Stimulated activated CD4-positive, alpha-beta T cell treated with anti-CD3 and anti-CD28 coated beads, Interleukin-1b, Interleukin-23, amount 100 ng/mL, for 48 hours (primary cell): ENCODE measurements around the gene ECT2L.
"Not testable (repeated sequence)": the region's sequence is repeated elsewhere in the genome, so short reads cannot be mapped to it uniquely, and the experiment has no call there.

Experiments used
- DNase-seq: peaks from one replicate; pipeline ENCODE4 v3.0.0-alpha.2; 2020

Gene ECT2L

DNA sequence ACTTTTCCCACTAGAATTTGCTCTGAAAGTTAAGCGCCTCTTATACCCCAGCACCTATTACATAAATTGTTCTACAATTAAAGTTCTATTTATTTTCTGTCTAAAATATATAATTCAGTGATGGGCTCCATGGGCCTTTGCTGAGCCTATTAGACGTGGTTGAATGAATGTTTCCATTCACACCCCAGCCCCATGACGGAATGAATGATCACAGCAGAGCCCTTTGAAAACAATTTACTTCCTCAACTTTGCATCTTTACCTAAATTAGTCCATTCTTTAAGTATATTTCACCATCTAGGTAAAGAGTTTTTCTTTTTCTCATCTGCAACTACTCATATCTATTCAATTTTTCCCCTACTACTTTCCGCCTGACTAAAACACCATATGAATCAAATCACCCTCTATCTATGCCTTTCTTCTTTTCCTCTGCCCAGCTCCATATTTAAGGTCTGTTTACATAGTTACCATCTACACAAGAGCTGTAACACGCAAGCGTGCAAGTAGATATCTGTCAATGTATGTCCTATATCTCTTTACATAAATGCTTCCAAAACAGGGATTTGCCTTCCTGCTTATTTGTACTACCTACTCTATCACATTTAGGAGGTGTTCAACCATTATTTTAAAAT is 69.7 kb downstream of the ECT2L start:
- DNase-seq = peak; percentile 6

DNA sequence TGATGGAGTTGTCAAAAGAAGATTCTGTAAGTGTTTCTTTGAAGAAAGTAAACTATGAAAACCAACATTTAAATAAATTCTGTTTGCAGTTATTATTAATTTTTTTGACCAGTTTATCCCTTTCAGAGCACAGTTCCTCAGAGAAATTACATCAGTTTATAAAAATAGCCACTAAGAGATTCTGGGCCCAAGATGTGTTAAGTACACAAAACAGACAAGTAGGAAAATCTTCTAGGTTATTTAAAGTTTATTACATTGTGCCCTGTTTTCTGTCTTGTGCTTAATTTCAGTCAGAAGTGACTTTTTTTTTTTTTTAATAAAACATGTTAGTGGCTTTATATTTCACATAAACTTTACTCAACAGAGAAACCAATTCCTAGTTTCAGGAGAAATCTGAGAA is 72.3 kb downstream of the ECT2L start:
- no peak for DNase-seq

DNA sequence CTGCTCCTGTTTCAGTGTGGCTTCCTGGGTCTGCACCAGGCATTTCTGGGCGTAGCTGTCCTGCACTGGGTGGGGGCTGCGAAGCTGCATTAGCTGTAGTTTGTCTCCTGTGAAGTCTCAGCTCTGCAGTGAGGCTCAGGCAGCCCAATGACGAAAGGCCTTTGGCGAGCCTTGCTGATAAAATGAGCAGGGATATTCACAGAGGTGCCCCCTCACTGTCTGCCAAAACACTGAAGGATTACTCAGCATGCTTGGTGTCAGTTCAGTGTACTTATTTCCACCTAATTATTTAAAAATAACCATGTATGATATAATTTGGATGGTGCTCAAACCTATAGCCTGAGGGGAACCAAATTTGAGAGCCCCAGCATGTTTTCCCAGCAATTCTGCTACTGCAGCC is 73.5 kb downstream of the ECT2L start:
- no peak for DNase-seq

DNA sequence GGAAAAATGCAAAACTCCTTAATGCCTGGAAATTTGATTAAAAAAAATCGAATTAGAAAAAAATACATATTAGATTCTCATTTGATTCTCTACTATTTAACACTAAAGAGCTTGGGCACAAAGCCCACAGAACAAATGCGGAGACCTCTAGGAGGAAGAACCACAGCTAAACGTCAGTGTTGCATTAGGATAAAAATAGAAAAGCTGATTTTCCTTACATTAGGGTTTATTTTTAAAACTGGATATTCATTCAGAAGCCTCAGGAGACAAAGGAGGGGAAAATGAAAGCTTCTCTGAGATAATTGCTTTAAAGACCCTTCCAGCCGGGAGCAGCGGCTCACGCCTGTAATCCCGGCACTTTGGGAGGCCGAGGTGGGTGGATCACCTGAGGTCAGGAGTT is 77.3 kb downstream of the ECT2L start:
- no peak for DNase-seq

DNA sequence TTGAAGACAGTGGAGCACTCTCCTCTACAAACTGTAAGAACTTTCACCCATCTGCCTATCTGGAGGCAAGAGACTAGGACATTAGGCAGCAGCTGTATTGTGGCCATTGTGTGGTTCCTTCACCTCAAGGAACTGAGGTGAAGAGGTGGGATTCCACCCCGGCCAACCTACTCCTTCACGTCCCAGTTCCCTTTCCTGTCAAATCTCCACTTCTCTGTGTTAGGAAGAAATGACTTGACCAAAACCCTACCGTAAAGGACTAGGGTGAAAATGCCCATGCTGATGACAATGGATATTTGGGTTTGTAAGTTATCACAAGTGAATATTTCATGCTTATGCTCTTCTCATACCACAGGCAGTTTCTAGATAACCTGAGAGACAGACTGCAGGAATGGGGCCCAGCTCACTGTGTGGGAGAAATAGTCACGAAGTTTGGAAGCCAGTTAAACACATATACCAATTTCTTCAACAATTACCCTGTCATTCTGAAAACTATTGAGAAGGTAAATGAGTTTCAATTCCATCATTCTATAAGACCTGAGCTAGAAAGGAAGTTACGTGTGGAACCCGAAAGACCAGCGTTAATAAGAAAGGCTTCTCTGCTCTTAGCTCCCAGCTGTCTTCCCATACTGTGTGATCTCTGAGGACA is 86.6 kb downstream of the ECT2L start:
- peak; percentile 23 for DNase-seq

DNA sequence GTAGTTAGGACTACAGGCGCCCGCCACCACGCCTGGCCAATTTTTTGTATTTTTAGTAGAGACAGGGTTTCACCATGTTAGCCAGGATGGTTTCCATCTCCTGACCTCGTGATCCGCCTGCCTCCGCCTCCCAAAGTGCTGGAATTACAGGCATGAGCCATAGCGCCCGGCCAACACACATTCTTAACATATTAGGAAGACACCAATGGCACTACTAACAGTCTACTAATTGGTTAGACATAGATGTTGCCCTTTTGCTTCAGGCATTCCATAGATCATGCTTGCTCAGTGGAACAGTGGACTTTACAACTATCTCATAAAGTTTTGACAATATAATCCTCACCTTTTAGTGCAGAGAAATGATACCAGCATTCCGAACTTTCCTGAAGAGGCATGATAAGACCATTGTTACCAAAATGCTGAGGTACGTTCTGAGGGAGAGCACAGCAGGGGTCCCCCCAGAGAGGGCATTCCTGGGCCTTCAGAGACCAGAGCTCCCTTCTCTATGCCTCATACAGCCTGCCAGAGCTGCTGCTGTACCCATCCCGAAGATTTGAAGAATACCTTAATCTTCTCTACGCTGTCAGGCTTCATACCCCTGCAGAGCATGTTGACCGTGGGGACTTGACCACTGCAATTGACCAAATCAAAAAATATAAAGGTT is 89.4 kb downstream of the ECT2L start:
- no peak for DNase-seq

DNA sequence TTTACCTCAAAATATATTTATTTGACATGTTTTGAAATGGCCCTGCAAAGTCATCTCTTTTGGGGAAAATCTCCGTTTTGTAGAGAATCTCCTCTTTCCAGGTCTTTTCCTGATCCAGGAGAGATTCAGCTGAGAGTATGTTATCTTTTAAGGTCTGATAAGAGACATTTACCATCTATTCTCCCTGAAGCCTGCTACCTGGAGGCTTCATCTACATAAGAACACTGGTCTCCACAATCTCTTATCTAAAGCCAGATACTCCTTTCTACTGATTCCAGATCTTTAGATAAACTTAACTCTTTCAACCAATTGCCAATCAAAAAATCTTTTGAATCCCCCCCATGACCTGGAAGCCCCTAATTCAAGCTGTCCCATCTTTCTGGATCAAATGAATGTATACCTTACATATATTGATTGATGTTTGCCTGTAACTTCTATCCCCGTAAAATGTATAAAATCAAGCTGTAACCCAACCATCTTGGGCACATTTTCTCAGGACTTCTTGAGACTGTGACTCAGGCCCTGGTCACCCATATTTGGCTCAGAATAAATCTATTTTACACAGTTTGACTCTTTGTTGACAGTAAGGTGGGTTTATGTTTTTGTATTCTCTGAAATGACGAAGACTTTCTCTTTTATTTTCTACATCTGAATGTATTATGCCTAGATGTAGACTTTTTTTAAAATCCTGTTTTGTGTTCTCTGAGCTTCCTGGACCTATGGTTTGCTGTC is 95.5 kb downstream of the ECT2L start:
- no peak for DNase-seq

DNA sequence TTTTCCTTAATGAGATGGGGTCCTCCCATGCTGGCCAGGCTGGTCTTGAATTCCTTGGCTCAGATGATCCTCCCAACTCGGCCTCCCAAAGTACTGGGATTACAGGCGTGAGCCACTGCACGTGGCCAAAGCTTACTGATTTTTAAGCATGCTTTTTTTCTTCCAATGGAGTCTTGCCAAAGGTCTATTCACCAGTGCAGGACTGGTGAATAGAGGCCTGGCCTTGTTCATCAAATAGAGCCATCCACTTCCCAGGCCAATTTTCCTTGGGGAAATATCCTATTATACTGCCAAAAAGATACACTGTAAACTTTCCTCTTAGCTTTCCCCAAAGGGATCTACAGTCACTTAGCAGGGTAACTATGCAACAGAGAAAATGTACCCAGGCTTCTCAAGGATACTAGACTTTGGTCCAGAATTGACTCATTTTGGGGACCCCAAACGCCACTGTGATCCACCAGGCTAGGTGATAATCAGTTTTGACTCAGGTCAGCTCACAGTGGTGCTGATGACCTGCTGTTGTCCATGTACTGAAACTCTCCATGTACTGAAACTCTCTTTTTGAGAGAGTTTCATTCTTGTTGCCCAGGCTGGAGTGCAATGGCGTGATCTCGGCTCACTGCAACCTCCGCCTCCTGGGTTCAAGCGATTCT is 100.3 kb downstream of the ECT2L start:
- no peak for DNase-seq

DNA sequence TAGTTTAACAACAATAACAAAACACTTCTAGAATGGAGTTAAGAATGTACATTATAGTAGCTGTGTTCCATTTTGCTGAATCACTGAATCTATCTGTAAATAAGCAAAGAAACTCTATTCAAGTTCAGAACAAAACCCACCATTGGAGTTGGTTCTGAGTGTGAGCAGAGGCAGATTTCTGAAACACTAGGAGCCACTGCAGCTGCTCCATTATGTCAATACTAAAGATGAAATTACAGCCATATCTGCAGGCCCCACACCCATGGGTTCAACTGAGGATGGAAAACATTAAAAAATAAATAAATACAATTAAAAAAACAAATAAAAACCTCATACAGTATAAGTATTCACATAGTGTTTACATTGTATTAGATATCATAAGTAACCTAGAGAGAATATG is 101.1 kb downstream of the ECT2L start:
- no peak for DNase-seq

DNA sequence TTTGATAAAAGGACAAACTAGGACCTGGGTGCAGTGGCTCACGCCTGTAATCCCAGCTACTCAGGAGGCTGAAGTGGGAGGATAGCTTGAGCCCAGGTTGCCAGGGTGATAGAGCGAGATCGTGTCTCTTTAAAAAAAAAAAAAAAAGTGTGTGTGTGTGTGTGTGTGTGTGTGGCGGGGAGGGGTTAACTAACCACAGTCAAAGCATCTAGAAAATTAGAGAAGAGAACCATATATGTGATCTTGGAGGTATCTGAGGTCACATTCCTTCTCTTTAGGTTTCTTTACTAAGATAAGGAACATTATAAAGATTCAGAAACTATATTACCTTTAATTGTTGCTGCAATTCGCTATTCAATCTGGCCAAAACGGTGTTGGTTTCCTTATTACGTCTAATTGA is 111.3 kb downstream of the ECT2L start:
- DNase-seq = no peak

DNA sequence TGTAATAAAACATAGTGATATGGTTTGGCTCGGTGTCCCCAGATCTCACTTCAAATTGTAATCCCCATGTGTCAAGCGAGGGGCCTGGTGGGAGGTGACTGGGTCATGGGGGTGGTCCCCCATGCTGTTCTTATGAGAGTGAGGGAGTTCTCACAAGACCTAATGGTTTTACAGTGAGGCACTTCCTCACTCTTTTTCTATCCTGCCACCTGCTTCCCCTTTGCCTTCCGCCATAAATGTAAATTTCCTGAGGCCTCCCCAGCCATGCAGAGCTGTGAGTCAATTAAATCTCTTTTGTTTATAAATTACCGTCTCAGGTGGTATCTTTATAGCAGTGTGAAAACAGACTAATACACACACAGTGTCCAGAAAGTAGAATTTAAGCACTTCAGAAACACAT is 113.6 kb downstream of the ECT2L start:
- no peak for DNase-seq

DNA sequence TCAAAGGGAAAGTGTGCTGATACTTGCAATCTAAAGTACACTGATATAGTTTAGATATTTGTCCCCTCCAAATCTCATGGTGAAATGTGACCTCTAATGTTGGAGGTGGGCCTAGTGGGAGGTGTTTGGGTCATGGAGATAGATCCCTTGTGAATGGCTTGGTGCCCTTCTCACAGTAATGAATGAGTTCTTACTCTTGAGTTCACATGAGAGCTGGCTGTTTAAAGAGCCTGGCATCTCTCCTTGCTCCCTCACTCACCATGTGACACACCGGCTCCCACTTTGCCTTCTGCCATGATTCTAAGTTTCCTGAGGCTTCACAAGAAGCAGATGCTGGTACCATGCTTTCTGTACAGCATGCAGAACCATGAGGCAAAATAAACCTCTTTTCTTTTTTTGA is 114.1 kb downstream of the ECT2L start:
- DNase-seq = no peak

DNA sequence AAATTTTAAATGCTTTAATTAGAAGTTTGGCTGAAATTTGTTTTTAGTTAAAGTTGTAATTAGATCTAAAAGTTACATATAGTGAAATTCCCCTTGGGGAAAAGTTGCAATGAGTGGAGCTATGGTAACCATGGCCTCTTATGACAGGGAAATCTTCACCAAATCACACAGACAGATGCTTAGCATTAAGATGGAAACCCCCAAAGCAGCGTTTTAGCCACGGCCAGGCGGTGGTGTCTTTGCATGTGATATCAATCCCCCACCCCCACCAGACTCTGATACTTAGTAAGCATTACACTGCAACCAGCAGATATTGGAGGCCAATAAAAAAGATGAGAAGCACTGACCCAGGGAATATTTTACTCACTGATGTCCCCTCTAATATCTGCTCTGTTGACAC is 116.4 kb downstream of the ECT2L start:
- no peak for DNase-seq

DNA sequence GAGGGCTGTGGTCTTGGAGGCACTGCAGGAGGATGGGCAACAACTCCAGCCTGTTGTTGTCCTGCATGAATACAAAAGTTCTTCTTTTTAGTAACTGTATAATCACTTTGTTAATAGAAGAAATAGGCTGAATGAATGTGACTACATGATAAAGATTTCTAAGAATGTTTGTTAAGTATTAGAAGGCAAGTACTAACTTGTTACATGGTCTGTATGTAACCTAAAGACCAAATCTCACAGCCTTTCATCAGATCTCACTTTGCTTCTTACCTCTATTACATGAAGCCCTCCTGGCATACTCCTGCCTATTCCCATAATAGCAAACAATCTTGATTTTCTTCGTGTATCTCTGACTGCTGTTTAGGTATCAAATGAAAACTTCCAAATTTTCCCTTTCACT is 118.8 kb downstream of the ECT2L start:
- DNase-seq = no peak

DNA sequence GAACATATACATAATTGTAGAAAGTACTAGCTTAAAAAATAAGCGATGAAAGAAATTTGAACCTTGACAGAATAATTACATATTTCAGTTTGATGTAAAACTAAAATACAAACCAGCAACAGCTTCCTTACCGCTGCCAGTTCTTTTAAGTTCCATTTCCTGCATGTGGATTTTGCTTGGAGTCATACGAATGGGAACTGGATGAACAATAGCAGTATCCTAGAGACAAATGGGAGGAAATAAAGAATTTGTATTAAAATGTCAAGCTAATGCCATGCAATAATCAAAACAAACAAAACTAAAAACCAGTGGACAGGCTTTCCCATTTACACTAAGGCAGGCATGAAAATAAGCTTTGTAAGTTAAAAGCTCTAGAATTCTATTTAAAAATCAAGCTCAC is 125.0 kb downstream of the ECT2L start:
- no peak for DNase-seq

DNA sequence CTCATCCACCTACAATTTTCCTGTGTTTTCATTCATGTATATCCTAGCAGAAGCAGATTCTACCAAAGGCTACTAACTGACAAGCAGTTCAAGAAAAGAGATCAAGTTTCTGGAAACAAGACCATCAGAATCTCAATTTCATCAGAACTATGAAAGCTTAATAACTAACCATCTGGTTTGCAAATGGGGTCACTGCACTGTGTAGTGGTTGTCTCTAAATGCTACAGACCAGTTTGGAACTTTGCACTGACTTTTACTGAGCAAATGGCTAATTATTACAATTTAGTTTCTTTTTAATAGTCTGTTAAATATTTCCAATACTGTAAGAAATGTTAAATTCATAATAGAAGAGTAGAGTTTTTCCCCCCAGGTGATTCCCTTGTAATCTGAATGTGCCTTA is 127.7 kb downstream of the ECT2L start:
- DNase-seq = no peak

DNA sequence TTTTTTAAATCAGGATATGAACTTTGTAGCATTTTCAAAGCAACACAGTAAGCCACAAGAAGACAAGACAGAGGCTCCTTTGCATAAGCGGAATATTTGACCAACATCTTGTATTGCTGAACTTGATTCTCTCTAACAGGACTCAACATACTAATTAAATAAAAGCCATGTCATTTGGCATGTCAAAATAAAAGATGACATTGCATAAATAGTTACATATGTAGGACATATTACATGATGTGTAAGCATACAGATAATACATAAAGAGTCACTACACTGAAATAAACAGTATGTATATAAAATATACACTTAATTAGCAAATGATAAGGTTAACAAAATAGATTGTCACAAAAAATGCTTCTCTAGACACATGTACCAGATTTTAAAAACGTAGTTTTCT is 129.9 kb downstream of the ECT2L start:
- DNase-seq = no peak

DNA sequence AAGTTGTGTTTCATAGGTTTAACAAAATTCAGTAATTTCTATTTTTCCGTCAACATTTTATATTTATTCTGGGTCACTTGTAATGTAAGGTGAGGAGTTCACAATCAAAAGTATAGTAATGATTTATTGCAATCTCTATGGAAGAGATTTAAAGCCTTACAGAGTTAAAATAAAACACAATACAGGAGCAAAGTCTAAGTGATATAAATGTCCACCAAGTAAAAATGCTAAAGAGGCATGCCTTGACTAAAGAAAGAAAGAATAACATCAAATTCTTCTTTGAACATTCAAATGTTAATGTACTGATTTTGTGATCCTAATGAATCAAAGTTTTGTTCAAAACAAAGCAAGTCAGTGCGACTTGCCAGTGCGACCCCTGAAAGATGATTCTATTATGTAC is 130.7 kb downstream of the ECT2L start:
- DNase-seq = no peak

DNA sequence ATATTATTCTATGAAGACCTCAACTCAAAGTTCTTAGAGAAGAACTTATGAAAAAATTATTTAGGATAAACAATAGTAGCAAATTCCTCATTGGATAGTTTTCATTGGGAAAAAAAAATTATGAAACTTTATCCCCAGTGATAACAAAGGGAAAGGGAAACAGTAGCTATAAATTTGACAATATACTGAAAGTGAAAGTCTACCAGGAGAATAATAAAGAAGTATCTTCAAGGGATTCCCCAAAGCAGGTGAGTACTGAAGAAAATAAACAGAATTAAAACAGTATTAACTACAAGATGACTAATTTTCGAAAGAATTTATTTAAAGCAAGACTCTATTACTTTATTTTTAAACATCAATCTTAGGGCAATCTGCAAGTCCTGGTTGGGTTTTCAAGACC is 135.8 kb downstream of the ECT2L start:
- no peak for DNase-seq

DNA sequence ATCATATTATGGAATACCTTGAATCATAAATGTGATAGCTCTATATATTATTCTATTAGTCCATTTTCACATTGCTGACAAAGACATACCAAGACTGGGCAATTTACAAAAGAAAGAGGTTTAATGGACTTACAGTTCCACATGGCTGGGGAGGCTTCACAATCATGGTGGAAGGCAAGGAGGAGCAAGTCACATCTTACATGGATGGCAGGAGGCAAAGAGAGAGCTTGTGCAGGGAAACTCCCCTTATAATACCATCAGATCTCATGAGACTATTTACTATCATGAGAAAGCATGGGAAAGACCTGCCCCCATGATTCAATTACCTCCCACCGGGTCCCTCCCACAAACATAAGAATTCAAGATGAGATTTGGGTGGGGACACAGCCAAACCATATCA is 141.0 kb downstream of the ECT2L start:
- DNase-seq = not testable (repeated sequence)

DNA sequence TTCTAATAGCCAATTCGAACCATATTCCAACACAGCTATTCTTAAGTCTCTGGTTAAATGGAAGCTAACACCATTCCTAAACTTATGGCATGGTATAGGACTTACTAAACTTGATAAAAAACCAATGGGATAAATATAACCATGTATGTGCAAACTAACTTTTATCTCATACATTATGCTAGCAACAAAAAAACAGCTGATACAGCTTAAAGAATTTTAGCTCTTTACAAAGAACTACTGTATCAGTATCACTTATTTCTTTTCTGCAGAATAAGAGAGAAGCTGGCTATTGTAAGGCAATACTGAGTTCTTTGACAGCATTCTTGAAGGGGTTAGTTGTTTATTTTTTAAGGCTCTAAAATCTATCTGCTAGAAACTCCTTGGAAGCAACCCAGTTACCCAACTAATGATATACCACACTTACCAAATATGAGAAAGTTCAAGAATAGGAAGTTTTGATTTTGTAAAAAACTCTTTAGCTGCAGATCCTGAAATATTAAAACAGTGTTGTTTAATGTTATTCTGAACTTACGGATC is 147.3 kb downstream of the ECT2L start:
- no peak for DNase-seq

DNA sequence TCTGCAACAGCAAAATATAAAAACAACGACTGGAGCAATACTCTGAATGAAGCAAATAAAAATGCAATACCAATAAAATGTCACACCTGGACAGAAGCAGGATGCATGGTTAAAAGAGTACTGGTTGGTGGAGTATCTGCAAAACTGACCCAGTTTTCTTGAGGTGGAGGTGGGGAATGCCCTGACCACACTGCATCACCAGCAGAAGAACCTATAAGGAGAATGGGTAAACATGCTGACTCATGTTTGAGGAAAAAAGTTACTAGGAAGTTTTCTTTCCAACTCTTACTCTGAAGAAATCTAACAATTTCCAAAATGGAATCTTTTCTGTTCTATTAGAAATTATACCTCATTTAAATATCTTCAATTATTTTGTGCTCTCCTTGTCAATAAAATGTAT is 148.5 kb downstream of the ECT2L start:
- no peak for DNase-seq

DNA sequence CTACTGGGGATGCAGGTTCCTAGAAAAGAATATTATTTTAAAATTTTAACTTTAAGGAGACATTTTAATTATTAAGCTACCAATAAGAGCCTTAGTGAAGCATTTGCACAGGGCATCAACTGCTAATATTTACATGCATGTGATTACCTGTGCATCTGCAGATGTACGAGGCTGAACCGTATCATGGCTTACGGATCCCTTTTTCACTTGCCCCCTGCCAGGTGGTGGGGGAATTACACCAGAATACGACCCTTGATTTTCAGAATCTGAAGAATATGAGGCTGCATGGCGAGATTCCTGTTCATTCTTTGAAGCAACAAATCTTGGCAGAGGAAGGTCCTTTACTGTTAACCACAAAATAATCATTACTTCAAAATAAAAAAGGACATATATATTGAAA is 149.5 kb downstream of the ECT2L start:
- DNase-seq = no peak
